Prostate gland (tissue), 2 donors: ENCODE data around the gene TRIM43B.
"Not testable (repeated sequence)": the region's sequence is repeated elsewhere in the genome, so short reads cannot be mapped to it uniquely, and the experiment has no call there.

Experiments
- CTCF ChIP-seq, 4 experiments: fragments of 200-600 bp in 2 of 4; fragments of 450-650 bp in 2 of 4; sonication (generic) in 2 of 4; IDR thresholded peaks; 1 replicate in 3 of 4; 2 replicates in 1 of 4; pipeline ENCODE4 v1.5.1; 2016 to 2019; ENCODE audit warnings: antibody characterized with exemption in 4 of 4, mild to moderate bottlenecking in 2 of 4, moderate library complexity in 2 of 4
- POLR2AphosphoS5 ChIP-seq: sonication (generic); formaldehyde crosslinking; IDR thresholded peaks from one replicate; pipeline ENCODE4 v1.6.1; 2017; ENCODE audit warnings: antibody characterized with exemption

- not testable (repeated sequence) for TF ChIP-seq POLR2AphosphoS5; CTCF (IDR thresholded peaks at IDR 0.05)
These were observed 18.0 kb downstream of the TRIM43B start for GRCh38 chr2:95466572-95466971.
